NCI-H1417 (cell line): ENCODE results near the gene POU4F1.

Source experiments
- DNase-seq, 3 experiments: peaks; one replicate each; lab custom pipeline; 2025; lab: John Stamatoyannopoulos, UW

Gene POU4F1

DNA sequence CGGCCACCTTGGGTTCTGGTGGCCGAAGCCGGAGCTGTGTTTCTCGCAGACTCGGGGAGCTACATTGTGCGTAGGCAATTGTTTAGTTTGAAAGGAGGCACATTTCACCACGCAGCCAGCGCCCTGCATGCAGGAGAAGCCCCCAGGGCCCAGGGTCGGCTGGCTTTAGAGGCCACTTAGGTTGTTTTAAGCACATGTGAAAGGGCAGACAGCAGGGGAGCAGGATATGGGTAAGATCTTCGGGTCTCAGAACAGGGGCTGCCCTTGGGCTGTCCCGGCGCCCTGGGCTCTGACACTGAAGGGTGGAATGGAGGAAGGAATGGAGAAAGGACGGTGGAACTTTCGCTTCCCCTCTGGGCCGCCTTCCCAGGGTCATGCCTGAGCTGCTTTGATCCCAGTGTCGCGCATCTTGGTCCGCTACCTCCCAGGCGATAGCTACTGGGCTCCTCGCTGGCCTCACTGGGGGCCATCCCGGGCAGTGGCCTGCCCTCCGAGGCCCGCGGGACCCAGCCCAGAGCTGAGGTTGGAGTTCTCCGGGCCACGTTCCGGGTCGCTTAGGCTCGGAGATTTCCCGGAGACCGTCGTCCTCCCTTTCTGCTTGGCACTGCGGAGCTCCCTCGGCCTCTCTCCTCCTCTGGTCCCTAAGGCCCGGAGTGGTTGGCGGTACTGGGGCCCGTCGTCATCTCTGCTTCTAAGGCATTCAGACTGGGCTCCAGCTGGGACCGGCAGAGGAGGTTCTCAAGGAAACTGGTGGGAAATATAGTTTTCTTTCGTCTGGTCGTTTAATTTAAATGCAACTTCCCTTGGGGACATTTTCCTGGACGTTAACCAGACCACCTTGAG lies 4.3 kb upstream of the POU4F1 start:
- no peak for DNase-seq

GRCh38 chr13:78606471-78607408 lies 3.4 kb upstream of the POU4F1 start:
- no peak for DNase-seq

DNA sequence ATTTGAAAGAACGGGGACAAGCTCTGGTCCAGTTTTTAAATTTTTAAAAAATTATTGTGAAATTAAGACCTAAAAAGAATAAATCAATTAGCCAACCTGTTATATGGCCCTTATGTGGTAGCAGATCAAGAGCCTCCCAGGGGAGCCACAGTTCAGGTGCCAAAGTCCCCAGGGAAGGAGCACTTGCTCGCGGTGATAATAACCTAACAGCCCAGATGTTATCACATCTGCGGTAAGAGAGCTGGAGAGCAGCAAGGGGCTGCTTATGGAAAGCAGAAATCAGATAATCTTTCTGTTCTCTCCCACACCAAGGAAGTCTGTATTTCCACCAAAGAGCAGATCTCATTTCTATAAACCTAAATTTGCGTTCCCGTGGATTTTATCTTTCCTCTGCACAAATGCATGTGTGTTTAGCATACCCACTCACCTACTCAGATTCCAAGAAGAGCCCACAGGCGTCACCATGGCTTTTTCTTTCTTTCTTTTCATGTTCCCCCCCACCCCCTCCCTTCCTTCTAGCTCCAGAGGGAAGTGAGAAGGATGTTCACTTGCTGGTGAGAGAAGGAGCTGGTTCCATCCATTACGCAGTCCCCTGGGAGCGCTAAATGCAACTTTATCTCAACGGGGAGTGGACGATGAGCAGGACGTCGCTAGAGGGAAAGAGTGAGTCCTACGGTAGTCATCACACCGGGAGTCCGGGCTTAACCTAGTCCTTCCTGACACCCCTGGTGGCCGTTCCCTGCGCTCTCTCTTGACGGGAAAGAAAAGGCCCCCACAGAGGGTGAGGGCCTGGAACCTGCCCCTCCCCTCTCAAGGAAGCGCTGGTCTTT lies 1.6 kb upstream of the POU4F1 start:
- peak; percentile 15 to 88 (median 57) for DNase-seq

- DNase-seq, result peak; percentile 47 to 87 (median 83)
These were observed 652 bp downstream of the POU4F1 start for GRCh38 chr13:78602561-78603239.

GRCh38 chr13:78601874-78602560 lies 1.3 kb downstream of the POU4F1 start:
- peak in 1 of 3 experiments; percentile 34 for DNase-seq

DNA sequence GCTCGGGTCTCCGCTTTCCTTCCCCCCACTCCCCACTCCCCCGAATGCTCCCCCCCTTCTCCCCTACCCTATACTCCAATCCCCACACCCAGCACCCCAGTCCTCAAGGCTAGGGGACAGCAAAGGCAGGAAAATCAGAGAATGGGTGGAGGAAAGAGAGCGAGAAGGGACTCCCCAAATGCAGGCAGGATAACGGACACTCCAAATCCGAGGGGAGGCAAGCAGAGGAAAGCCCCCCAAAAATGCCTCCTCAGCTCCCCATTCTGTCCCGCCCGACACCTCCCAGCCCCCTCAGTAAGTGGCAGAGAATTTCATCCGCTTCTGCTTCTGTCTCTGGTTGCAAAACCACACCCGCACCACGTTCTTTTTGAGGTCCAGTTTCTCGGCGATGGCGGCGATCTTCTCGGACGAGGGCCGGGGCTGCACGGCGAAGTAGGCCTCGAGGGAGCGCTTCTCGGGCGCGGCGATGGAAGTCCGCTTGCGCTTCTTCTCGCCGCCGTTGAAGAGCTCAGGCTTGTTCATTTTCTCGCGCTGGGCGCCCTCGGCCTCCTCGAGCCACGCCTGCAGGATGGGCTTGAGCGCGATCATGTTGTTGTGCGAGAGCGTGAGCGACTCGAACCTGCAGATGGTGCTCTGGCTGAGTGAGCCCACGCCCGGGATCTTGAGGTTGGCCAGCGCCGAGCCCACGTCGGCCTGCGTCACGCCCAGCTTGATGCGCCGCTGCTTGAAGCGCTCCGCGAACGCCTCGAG lies 2.1 kb downstream of the POU4F1 start:
- DNase-seq, result peak; percentile 43 to 70 (median 47)

DNA sequence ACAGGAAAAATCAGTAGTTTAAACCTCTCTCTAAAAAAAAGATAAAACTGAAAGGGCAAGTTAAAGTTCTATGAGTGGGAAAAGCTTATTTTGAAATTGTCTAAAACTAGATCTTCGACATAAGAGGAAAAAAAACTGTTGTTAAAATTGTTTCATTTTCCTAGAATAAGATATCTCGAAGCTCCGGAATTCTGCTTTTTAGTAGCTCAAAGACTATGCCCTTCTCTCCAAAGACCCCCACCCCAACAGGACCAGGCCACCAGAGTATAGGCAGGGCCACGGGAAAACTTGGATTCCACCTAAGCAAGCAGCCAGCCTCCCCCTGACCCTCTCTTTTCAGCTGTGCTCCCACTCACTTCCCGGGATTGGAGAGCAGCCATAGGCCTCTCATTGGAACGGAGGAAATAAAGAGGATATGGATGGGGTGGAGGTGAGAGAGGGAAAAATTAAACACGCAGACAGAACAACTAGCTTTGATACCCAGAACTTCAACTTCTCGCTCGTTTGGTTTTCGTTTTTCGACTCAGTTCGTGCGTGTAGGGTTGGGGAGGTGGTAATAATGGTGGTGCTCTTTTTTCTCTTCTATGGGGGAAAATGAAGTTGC lies 3.0 kb downstream of the POU4F1 start:
- DNase-seq, result no peak

DNA sequence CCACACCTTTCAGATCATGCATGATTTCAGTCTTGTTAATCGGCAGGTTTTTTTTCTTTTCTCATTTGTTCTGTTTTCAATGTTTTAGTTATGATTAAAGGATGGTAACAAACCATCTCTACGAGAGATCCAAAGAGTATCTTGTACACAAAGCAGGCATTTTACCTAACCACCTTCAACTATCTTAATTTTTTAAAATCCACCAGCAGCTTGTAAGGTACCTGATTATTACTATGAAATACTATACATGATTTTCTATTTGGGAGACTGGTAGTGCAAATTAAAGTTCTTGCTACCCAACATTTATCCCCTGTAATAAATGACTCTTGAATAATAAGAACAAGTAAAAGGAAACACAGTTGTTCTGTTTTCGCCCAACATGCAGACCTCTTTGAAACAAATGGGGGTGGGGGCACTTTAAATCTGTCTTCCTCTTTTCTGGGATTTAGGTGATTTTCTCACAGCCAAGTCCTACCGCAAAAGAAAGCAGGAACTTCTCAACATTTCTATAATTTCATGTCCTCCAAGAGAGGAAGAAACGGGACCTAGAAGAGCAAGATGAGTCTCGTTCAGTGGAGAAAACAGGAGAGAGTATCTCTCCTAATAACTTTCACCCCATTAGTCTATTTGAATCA lies 3.6 kb downstream of the POU4F1 start:
- DNase-seq, result no peak

DNA sequence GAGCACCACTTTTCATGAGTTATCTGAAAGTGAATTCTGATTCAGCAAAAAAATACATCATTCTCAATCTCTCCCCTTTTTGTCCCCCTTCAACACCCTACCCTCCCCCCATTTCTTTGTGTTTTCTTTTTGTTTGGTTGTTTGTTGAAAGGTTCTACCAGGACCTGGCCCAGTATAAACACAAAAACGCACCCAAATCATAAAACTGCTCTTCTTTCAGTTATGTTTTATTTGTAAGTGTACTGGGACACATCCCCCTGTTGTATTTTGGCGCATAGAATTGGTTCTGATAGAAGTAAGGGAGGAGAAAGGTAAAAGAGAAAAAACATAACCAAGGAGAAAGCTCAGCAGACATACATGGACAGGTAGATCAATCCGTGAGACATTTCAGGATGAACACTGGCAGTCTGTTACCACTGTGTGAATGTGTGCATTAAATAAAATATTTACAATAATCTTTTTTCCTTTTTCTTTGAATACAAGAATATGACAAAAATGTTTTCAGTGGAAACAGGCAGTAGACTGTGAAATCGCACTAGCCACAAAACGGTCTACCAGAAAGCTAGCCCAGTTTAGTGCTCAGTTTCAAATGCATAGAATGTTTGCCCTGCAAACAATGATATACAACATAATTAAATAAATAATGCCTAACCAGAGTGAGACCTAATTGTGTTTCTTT lies 4.2 kb downstream of the POU4F1 start:
- DNase-seq, result no peak

GRCh38 chr13:78598116-78598781 lies 5.1 kb downstream of the POU4F1 start:
- DNase-seq, result no peak

- DNase-seq, result no peak
These were observed 5.8 kb downstream of the POU4F1 start for GRCh38 chr13:78597602-78597932.

DNA sequence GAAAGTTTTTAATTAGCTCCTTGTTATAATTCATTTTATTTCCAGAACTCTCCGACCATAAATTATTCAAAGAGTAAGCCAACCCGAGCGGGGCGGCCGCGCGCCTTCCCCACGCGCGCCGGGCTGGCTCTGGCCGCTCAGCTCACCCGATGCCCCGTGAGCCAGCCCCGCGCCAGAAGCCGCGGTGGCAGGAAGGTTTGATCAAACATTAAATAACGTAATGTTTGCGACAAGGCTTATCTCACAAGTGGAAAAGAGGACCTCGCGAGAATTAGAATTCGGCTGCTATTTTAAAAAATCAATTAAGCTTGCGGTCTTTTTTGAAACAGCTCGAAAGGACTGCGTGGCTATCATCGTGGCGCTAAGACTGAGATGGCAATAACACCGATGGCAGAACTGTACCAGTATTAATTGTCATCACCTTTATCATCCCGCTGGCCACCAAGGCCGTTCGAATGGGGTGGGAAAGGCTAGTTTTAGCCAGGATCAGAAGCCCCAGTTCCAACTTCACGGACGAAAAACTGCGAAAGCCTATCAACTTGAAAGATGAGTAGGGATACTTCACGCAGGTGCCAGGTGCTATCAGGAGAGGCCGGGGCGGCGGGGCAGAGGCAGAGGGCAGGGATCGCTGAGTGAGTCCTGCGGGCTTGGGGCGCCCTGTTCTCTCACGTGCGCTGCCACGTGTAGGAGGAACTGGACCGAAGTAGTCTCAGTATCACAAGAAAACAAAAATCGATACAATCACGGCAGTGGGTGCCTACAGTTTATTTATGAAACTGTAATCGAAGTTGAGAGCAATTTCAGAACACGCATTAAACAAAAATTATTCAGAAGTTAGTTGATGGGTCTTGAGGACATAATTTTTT lies 6.4 kb downstream of the POU4F1 start:
- DNase-seq, result no peak

GRCh38 chr13:78596399-78596735 lies 7.0 kb downstream of the POU4F1 start:
- no peak for DNase-seq

GRCh38 chr13:78595495-78596398 lies 7.6 kb downstream of the POU4F1 start:
- DNase-seq, result no peak

DNA sequence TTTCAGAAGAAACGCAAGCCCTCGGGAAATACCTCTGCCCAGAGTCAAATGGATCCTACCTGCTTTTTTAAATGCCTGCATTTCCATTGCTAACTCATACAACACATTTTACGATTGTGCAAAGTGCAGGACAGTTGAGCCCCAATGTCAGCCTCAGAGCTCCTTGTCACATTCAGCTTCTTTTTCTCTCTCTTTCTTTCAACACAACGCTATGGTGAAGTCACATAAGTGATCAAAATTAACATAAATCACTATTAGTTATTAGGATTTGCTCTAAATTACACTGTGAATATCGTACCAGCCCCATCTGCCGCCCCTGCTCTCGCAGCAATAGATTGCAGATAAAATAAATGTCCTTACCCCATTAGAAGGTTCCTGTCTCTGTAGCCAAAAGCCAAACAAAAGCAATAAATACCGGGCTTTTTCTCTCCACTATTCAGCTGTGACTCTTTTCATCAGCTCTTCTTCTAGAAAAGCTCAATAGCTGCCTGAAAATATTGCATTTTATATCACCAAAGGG lies 8.8 kb downstream of the POU4F1 start:
- no peak for DNase-seq
